Hepatocyte (in vitro differentiated cells): ENCODE measurements around the gene TRMT11. TPM values are rescaled to one million over a fixed set of nuclear protein-coding genes. Genes with fewer than 3 reads are reported as not detected.

Experiments used
- DNase-seq: peaks from one replicate; pipeline ENCODE4 v3.0.0-alpha.2; 2016; ENCODE audit warnings: low spot score
- H2AFZ ChIP-seq: fragments of 200-600 bp; sonication (generic); 2 replicates; pipeline ENCODE4 v1.6.0; 2016; ENCODE audit warnings: antibody characterized with exemption, mild to moderate bottlenecking
- H3K27ac ChIP-seq: fragments of 200-600 bp; sonication (generic); 2 replicates; pipeline ENCODE4 v1.5.1; 2016; ENCODE audit warnings: mild to moderate bottlenecking
- H3K27me3 ChIP-seq: fragments of 200-600 bp; sonication (generic); 2 replicates; pipeline ENCODE4 v1.6.1; 2016
- H3K36me3 ChIP-seq: fragments of 200-600 bp; sonication (generic); replicated peaks from 2 replicates; pipeline ENCODE4 v1.5.1; 2016; ENCODE audit warnings: low read depth; ENCODE audit not compliant: insufficient read depth
- H3K4me1 ChIP-seq: fragments of 200-600 bp; sonication (generic); 2 replicates; pipeline ENCODE4 v1.5.1; 2016; ENCODE audit warnings: mild to moderate bottlenecking, moderate library complexity; ENCODE audit not compliant: insufficient read depth
- H3K4me2 ChIP-seq: fragments of 200-600 bp; sonication (generic); 2 replicates; pipeline ENCODE4 v1.6.0; 2016
- H3K4me3 ChIP-seq: fragments of 200-600 bp; sonication (generic); 2 replicates; pipeline ENCODE4 v1.5.1; 2016; ENCODE audit warnings: mild to moderate bottlenecking
- H3K79me2 ChIP-seq: fragments of 200-600 bp; sonication (generic); 2 replicates; pipeline ENCODE4 v1.6.0; 2017; ENCODE audit warnings: mild to moderate bottlenecking
- H3K9me2 ChIP-seq: fragments of 200-600 bp; sonication (generic); replicated peaks from 2 replicates; pipeline ENCODE4 v1.6.0; 2017; ENCODE audit warnings: mild to moderate bottlenecking; ENCODE audit not compliant: insufficient read depth
- H3K9me3 ChIP-seq: fragments of 200-600 bp; sonication (generic); 2 replicates; pipeline ENCODE4 v1.5.1; 2016; ENCODE audit warnings: low read depth, mild to moderate bottlenecking
- H4K20me1 ChIP-seq: fragments of 200-600 bp; sonication (generic); 2 replicates; pipeline ENCODE4 v1.6.0; 2016; ENCODE audit warnings: mild to moderate bottlenecking; ENCODE audit not compliant: insufficient read depth, poor library complexity, severe bottlenecking
- CTCF ChIP-seq: fragments of 200-600 bp; sonication (generic); IDR thresholded peaks from 2 replicates; pipeline ENCODE4 v1.5.1; 2016; ENCODE audit warnings: antibody characterized with exemption, mild to moderate bottlenecking; ENCODE audit not compliant: poor library complexity
- EZH2 ChIP-seq: fragments of 200-600 bp; sonication (generic); IDR thresholded peaks from 2 replicates; pipeline ENCODE4 v1.6.1; 2016; ENCODE audit warnings: antibody characterized with exemption, mild to moderate bottlenecking, borderline replicate concordance
- EZH2phosphoT487 ChIP-seq: fragments of 200-600 bp; sonication (generic); IDR thresholded peaks from one replicate; pipeline ENCODE4 v1.6.1; 2018; ENCODE audit warnings: antibody characterized with exemption, mild to moderate bottlenecking, low read depth, moderate library complexity; ENCODE audit not compliant: unreplicated experiment, severe bottlenecking
- WGBS: methylation state at CpG from one replicate; pipeline ENCODE4 v1.1.6; 2016; ENCODE audit warnings: low lambda C conversion rate; ENCODE audit errors: missing lambda C conversion rate; 5-methylcytosine and 5-hydroxymethylcytosine counted together
- polyA plus RNA-seq: library from polyadenylated mRNA; unstranded; fragments of >200 nt; fragmentation: Nextera tagmentation; extraction: Ambion mirVana; gene quantifications from 2 replicates; pipeline ENCODE4 v1.2.1, GENCODE V29; 2016
- total RNA-seq: library from RNA; depleted of rRNA; stranded (reverse); fragments of >200 nt; gene quantifications from 2 replicates; pipeline ENCODE4 v1.2.3, GENCODE V29; 2014

Gene TRMT11
- total and polyA plus RNA-seq, 2 experiments from 2014 or later: 18.6 to 27.6 TPM

- Histone ChIP-seq H3K4me3 (no peak overlapping the region), H3K4me2 (no peak overlapping the region), H3K79me2 (no peaks in the 10 kb centered on the region), H3K9me2 (no peaks in the 10 kb centered on the region), H3K27ac (no peak overlapping the region), H3K4me1 (no peaks in the 10 kb centered on the region), H2AFZ (no peak overlapping the region), H3K9me3 (no peaks in the 10 kb centered on the region), H3K36me3 (no peaks in the 10 kb centered on the region), H4K20me1 (no peaks in the 10 kb centered on the region), H3K27me3 (no peaks in the 10 kb centered on the region)
- 87% methylated on average over 7 of the region's 7 CpGs for WGBS
- DNase-seq: no peak
- no peak for TF ChIP-seq CTCF
- TF ChIP-seq EZH2phosphoT487: no peak
- TF ChIP-seq EZH2: no peak
These were observed 84.8 kb downstream of the TRMT11 start for GRCh38 chr6:126071000-126071647.

- 81% methylated on average over 3 of the region's 3 CpGs for WGBS
- Histone ChIP-seq H3K4me3 (no peak overlapping the region), H3K4me1 (peaks cover 7% of the 10 kb centered on the region), H4K20me1 (no peaks in the 10 kb centered on the region), H3K36me3 (no peaks in the 10 kb centered on the region), H3K79me2 (no peaks in the 10 kb centered on the region), H3K4me2 (no peak overlapping the region), H3K9me2 (no peaks in the 10 kb centered on the region), H3K27ac (no peak overlapping the region), H3K9me3 (no peaks in the 10 kb centered on the region), H3K27me3 (no peaks in the 10 kb centered on the region), H2AFZ (no peak overlapping the region)
- no peak for DNase-seq
- TF ChIP-seq EZH2 (no peak), EZH2phosphoT487 (no peak), CTCF (no peak)
These were observed 85.8 kb downstream of the TRMT11 start for GRCh38 chr6:126072172-126072571.

GRCh38 chr6:126072834-126073233 is 86.5 kb downstream of the TRMT11 start:
- DNase-seq: no peak
- no peaks in the 10 kb centered on the region for H3K9me2 ChIP-seq
- H3K4me3 ChIP-seq: no peak overlapping the region
- H3K4me2 ChIP-seq: no peak overlapping the region
- no peaks in the 10 kb centered on the region for H3K9me3 ChIP-seq
- no peak overlapping the region for H3K27ac ChIP-seq
- peaks cover 12% of the 10 kb centered on the region for H3K4me1 ChIP-seq
- TF ChIP-seq EZH2 (no peak), EZH2phosphoT487 (no peak), CTCF (no peak)
- no peaks in the 10 kb centered on the region for H3K27me3 ChIP-seq
- no peaks in the 10 kb centered on the region for H4K20me1 ChIP-seq
- H3K79me2 ChIP-seq: no peaks in the 10 kb centered on the region
- no peaks in the 10 kb centered on the region for H3K36me3 ChIP-seq
- 91% methylated on average over 2 of the region's 2 CpGs for WGBS
- H2AFZ ChIP-seq: no peak overlapping the region
